GM12878 (cell line): Measurements from ENCODE around the gene NPRL2. TPM values are rescaled to one million over a fixed set of nuclear protein-coding genes. Genes with fewer than 3 reads are reported as not detected.

ENCODE experiments used
- ASH2L ChIP-seq: fragments of 300-600, 200-600 bp; sonication (generic); IDR thresholded peaks from 2 replicates; pipeline ENCODE4 v1.6.1; 2017; ENCODE audit warnings: low read depth, mild to moderate bottlenecking, borderline replicate concordance
- CBFB ChIP-seq: IDR thresholded peaks from 2 replicates; pipeline ENCODE4 v1.6.1; 2016; ENCODE audit warnings: antibody characterized with exemption, low read depth
- CREM ChIP-seq: IDR thresholded peaks from 2 replicates; pipeline ENCODE4 v1.6.1; 2014; ENCODE audit warnings: antibody characterized with exemption, low read depth
- DPF2 ChIP-seq: fragments of 450-650 bp; IDR thresholded peaks from 2 replicates; pipeline ENCODE4 v1.6.1; 2017; ENCODE audit warnings: mild to moderate bottlenecking
- EGR1 ChIP-seq, 2 experiments: IDR thresholded peaks; 1 replicate in 1 of 2; 2 replicates in 1 of 2; pipeline ENCODE4 v1.6.1; 2011 to 2012; ENCODE audit warnings: low read depth in 2 of 2, low read length in 2 of 2, borderline replicate concordance in 1 of 2, mild to moderate bottlenecking in 1 of 2, moderate library complexity in 1 of 2
- ETV6 ChIP-seq, 2 experiments: fragments of 450-650 bp in 1 of 2; IDR thresholded peaks in 1 of 2; conservative IDR thresholded peaks in 1 of 2; 2 replicates each; pipeline ENCODE4 v1.6.1; 2014; ENCODE audit warnings: antibody characterized with exemption in 1 of 2, borderline replicate concordance in 1 of 2, low read depth in 1 of 2, mild to moderate bottlenecking in 1 of 2, moderate library complexity in 1 of 2
- IKZF1 ChIP-seq: fragments of 450-650 bp; conservative IDR thresholded peaks from 2 replicates; pipeline ENCODE4 v1.6.1; 2017; ENCODE audit warnings: antibody characterized with exemption, mild to moderate bottlenecking
- MEF2B ChIP-seq: fragments of 450-650 bp; IDR thresholded peaks from 2 replicates; pipeline ENCODE4 v1.6.1; 2018; ENCODE audit warnings: mild to moderate bottlenecking, moderate library complexity; ENCODE audit not compliant: partially characterized antibody, poor library complexity, severe bottlenecking
- MTA2 ChIP-seq: fragments of 450-650 bp; IDR thresholded peaks from 2 replicates; pipeline ENCODE4 v1.6.1; 2016; ENCODE audit warnings: low read depth, mild to moderate bottlenecking, moderate library complexity
- NRF1 ChIP-seq: conservative IDR thresholded peaks from 2 replicates; pipeline ENCODE4 v1.6.1; 2011; ENCODE audit warnings: mild to moderate bottlenecking, low read depth, low read length, improper control_type of control experiment
- PML ChIP-seq: IDR thresholded peaks from 2 replicates; pipeline ENCODE4 v1.6.1; 2012; ENCODE audit warnings: low read length, inconsistent platforms
- POLR2AphosphoS5 ChIP-seq: IDR thresholded peaks from 2 replicates; pipeline ENCODE4 v1.6.1; 2011; ENCODE audit warnings: mild to moderate bottlenecking, low read length, inconsistent platforms
- POU2F2 ChIP-seq: IDR thresholded peaks from 3 replicates; pipeline ENCODE4 v1.6.1; 2011; ENCODE audit warnings: low read depth, mild to moderate bottlenecking, low read length, borderline replicate concordance
- SPI1 ChIP-seq: IDR thresholded peaks from 2 replicates; pipeline ENCODE4 v1.6.1; 2011; ENCODE audit warnings: low read depth, mild to moderate bottlenecking, low read length, moderate library complexity, borderline replicate concordance; ENCODE audit not compliant: insufficient read depth
- SRF ChIP-seq, 2 experiments: IDR thresholded peaks; 2 replicates each; pipeline ENCODE4 v1.6.1; 2011; ENCODE audit warnings: low read depth in 2 of 2, low read length in 2 of 2, mild to moderate bottlenecking in 1 of 2, moderate library complexity in 1 of 2
- STAT1 ChIP-seq: fragments of 450-650 bp; conservative IDR thresholded peaks from 2 replicates; pipeline ENCODE4 v1.6.1; 2014; ENCODE audit warnings: antibody characterized with exemption, mild to moderate bottlenecking
- YBX1 ChIP-seq: fragments of 450-650 bp; IDR thresholded peaks from 2 replicates; pipeline ENCODE4 v1.6.1; 2016; ENCODE audit warnings: antibody characterized with exemption
- ZNF207 ChIP-seq: fragments of 450-650 bp; IDR thresholded peaks from 2 replicates; pipeline ENCODE4 v1.6.1; 2014; ENCODE audit warnings: antibody characterized with exemption, mild to moderate bottlenecking, borderline replicate concordance
- ZNF217 ChIP-seq: fragments of 450-650 bp; IDR thresholded peaks from 2 replicates; pipeline ENCODE4 v1.6.1; 2017; ENCODE audit warnings: antibody characterized with exemption, mild to moderate bottlenecking
- ZNF24 ChIP-seq: fragments of 450-650 bp; IDR thresholded peaks from 2 replicates; pipeline ENCODE4 v1.6.1; 2017; ENCODE audit warnings: antibody characterized with exemption, mild to moderate bottlenecking
- polyA plus RNA-seq, 11 experiments: library from polyadenylated mRNA; depleted of rRNA in 4 of 11; unstranded in 6 of 11; stranded (reverse) in 5 of 11; fragments of >200 nt; fragmentation: Nextera tagmentation in 4 of 11; fragmentation: Illumina TruSeq in 1 of 11; extraction: Ambion mirVana in 4 of 11; extraction: Trizol in 1 of 11; gene quantifications; 1 replicate in 1 of 11; 2 replicates in 10 of 11; pipeline versions ENCODE4 v1.2.1 to v1.2.3, GENCODE V29; 2011 to 2016; ENCODE audit warnings: inconsistent platforms in 2 of 11, missing spikeins in 2 of 11, low read depth in 1 of 11
- total RNA-seq, 4 experiments: library from RNA; depleted of rRNA in 3 of 4; stranded (reverse); fragments of >200 nt in 3 of 4; fragmentation: Illumina TruSeq in 1 of 4; extraction: Trizol in 1 of 4; gene quantifications; 2 replicates each; pipeline versions ENCODE4 v1.2.1 to v1.2.3, GENCODE V29; 2013 to 2021
- TF ChIP-seq, protein P1 (sequence below): fragments of 450-650 bp; IDR thresholded peaks from 2 replicates; pipeline ENCODE4 v1.6.1; 2017; ENCODE audit warnings: mild to moderate bottlenecking
- TF ChIP-seq, protein P2 (sequence below): IDR thresholded peaks from 2 replicates; pipeline ENCODE4 v1.6.1; 2012; ENCODE audit warnings: low read depth, low read length, improper control_type of control experiment
- TF ChIP-seq, protein P3 (sequence below): fragments of 150-350 bp; IDR thresholded peaks from 2 replicates; pipeline ENCODE4 v1.6.1; 2014; ENCODE audit warnings: mild to moderate bottlenecking, low read depth, low read length
- TF ChIP-seq, protein P4 (sequence below): fragments of 450-650 bp; IDR thresholded peaks from 2 replicates; pipeline ENCODE4 v1.6.1; 2017; ENCODE audit warnings: antibody characterized with exemption, mild to moderate bottlenecking, moderate library complexity

The NPRL2 gene
- total and polyA plus RNA-seq, 10 of the 15 experiments (the other 5 are each of a cell fraction or from before 2014, with no cell fraction given): 17.8 to 54.2 (median 32.9) TPM

DNA sequence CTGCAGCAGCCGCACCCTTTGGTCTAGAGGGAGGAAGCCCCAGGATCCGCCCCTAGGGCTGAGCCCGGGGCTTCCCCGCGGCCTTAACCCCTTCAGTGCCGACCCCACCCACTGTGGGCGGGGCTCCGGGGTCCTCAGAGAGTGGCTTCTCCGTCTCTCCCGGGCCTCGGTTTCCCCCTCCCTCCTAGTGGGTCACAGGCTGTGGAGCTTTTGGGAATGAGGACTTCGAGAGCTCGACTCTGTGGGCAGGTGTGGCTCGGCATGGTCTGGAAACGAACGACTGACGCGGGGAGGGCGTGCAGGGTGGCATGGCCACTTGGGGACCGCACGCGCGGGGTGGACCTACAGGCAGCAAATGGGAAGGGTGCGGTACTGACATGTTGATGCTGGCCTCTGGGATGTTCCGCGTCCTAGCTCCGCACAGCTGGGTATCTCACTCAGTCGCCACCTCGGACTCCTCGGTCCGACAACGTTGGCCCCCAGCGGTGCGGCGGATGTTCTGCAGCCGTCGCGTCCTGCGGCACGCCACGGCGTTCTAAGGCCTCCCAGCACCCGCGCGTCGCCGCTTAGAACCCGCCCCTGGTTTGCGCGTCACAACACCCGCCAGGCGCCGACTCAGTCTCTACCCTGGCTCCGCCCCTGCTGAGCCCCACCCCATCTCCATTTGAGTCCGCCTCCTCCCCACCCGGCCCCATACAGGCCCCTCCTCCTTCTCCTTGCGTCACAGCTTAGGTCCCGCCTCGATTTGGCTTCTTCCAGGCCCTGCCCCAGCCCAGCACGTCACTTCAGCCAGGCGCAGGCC lies 51.5 kb downstream of the NPRL2 start, which contains the start of the genes HYAL3 and NAA80 (continued):
- TF ChIP-seq YBX1: no peak
- no peak for TF ChIP-seq ASH2L
- TF ChIP-seq EGR1 (IDR thresholded peaks at IDR 0.05; ENCODE audit: borderline replicate concordance in 1 of 2, low read depth in 2 of 2, low read length in 2 of 2): no peak
- TF ChIP-seq SPI1: peak; percentile 43; the same call in 1 of the 2 replicates
- TF ChIP-seq POU2F2: peak; percentile 65; the same call in 2 of the 3 replicates
- peak; percentile 87 for TF ChIP-seq DPF2
- TF ChIP-seq PML: peak; percentile 59; the same call in 1 of the 2 replicates
- TF ChIP-seq, protein P1, sequence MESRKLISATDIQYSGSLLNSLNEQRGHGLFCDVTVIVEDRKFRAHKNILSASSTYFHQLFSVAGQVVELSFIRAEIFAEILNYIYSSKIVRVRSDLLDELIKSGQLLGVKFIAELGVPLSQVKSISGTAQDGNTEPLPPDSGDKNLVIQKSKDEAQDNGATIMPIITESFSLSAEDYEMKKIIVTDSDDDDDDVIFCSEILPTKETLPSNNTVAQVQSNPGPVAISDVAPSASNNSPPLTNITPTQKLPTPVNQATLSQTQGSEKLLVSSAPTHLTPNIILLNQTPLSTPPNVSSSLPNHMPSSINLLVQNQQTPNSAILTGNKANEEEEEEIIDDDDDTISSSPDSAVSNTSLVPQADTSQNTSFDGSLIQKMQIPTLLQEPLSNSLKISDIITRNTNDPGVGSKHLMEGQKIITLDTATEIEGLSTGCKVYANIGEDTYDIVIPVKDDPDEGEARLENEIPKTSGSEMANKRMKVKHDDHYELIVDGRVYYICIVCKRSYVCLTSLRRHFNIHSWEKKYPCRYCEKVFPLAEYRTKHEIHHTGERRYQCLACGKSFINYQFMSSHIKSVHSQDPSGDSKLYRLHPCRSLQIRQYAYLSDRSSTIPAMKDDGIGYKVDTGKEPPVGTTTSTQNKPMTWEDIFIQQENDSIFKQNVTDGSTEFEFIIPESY: no peak
- TF ChIP-seq, protein P2, sequence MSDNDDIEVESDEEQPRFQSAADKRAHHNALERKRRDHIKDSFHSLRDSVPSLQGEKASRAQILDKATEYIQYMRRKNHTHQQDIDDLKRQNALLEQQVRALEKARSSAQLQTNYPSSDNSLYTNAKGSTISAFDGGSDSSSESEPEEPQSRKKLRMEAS: peak; percentile 82
- peak; percentile 71; the same call in 1 of the 2 replicates for TF ChIP-seq ZNF24
- TF ChIP-seq, protein P3, sequence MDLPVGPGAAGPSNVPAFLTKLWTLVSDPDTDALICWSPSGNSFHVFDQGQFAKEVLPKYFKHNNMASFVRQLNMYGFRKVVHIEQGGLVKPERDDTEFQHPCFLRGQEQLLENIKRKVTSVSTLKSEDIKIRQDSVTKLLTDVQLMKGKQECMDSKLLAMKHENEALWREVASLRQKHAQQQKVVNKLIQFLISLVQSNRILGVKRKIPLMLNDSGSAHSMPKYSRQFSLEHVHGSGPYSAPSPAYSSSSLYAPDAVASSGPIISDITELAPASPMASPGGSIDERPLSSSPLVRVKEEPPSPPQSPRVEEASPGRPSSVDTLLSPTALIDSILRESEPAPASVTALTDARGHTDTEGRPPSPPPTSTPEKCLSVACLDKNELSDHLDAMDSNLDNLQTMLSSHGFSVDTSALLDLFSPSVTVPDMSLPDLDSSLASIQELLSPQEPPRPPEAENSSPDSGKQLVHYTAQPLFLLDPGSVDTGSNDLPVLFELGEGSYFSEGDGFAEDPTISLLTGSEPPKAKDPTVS: no peak
- TF ChIP-seq MTA2: peak; percentile 54; the same call in 1 of the 2 replicates
- TF ChIP-seq STAT1: no peak
- peak; percentile 34; the same call in 1 of the 2 replicates for TF ChIP-seq CBFB
- peak; percentile 94 for TF ChIP-seq POLR2AphosphoS5
- peak; percentile 73; the same call in 1 of the 2 replicates for TF ChIP-seq CREM
- no peak for TF ChIP-seq NRF1
- no peak for TF ChIP-seq ETV6 (conservative IDR thresholded peaks at IDR 0.05 in 1 of 2, IDR thresholded peaks at IDR 0.05 in 1 of 2; ENCODE audit: borderline replicate concordance in 1 of 2, low read depth in 1 of 2)
- TF ChIP-seq IKZF1: peak; percentile 81
- TF ChIP-seq SRF (IDR thresholded peaks at IDR 0.05; ENCODE audit: low read depth in 2 of 2, low read length in 2 of 2): 0 out of 4 replicates have a peak, but pooled peaks have one; percentile 16 to 20
- TF ChIP-seq, protein P4, sequence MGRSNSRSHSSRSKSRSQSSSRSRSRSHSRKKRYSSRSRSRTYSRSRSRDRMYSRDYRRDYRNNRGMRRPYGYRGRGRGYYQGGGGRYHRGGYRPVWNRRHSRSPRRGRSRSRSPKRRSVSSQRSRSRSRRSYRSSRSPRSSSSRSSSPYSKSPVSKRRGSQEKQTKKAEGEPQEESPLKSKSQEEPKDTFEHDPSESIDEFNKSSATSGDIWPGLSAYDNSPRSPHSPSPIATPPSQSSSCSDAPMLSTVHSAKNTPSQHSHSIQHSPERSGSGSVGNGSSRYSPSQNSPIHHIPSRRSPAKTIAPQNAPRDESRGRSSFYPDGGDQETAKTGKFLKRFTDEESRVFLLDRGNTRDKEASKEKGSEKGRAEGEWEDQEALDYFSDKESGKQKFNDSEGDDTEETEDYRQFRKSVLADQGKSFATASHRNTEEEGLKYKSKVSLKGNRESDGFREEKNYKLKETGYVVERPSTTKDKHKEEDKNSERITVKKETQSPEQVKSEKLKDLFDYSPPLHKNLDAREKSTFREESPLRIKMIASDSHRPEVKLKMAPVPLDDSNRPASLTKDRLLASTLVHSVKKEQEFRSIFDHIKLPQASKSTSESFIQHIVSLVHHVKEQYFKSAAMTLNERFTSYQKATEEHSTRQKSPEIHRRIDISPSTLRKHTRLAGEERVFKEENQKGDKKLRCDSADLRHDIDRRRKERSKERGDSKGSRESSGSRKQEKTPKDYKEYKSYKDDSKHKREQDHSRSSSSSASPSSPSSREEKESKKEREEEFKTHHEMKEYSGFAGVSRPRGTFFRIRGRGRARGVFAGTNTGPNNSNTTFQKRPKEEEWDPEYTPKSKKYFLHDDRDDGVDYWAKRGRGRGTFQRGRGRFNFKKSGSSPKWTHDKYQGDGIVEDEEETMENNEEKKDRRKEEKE: no peak
- 0 out of 2 replicates have a peak, but pooled peaks have one; percentile 43 for TF ChIP-seq ZNF217
- peak; percentile 94; the same call in 1 of the 2 replicates for TF ChIP-seq ZNF207
- peak; percentile 17 for TF ChIP-seq MEF2B
